Stimulated activated CD4-positive, alpha-beta T cell treated with anti-CD3 and anti-CD28 coated beads, Interleukin-15, amount 100 ng/mL, for 1 hour (primary cell): ENCODE data around the gene CCL17.
"Not testable (repeated sequence)": the region's sequence is repeated elsewhere in the genome, so short reads cannot be mapped to it uniquely, and the experiment has no call there.

Source experiments
- DNase-seq, 2 donors: peaks; one replicate each; pipeline ENCODE4 v3.0.0-alpha.2; 2020; ENCODE audit warnings: low read depth in 1 of 2, low spot score in 1 of 2

The CCL17 gene

DNA sequence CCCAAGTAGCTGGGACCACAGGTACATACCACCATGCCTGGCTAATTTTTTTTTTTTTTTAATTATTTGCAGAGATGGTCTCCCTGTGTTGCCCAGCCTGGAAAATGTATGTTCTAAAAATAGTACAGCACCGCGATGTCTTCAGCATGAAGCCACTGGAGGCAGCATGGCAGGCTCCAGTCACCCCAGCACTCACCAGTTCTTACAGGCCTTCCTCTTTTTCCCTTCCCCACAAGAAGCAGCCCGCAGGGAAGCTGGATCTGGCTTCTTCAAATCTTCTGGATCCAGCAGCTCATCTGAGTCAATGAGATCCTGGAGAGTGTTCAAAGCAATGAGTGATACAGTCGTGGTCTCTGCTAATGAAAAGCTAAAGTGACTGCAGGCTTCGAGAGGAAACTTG is 26.4 kb downstream of the CCL17 start:
- DNase-seq: no peak

DNA sequence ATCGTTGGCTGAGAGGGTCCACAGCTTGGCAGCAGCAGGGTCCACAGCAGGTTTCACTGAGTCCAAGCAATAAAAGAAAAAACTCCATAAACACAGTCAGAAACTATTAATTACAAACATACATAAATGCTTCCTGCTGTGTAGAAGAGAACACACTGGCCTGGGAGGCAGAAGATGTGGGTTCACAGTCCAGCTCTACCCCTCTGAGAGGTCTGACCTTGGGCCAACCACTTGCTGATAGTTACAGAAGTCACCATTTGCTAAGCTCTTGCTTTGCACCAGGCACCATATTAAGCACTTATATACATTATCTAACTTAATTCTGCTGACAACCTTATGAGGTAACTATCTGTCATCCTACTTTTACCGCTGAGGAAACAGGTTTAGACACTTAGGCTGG is 27.9 kb downstream of the CCL17 start:
- DNase-seq: no peak

- DNase-seq: no peak
Measured at GRCh38 chr16:57432989-57433388, 28.4 kb downstream of the CCL17 start.

- DNase-seq: no peak
Measured at GRCh38 chr16:57434003-57434402, 29.4 kb downstream of the CCL17 start.

DNA sequence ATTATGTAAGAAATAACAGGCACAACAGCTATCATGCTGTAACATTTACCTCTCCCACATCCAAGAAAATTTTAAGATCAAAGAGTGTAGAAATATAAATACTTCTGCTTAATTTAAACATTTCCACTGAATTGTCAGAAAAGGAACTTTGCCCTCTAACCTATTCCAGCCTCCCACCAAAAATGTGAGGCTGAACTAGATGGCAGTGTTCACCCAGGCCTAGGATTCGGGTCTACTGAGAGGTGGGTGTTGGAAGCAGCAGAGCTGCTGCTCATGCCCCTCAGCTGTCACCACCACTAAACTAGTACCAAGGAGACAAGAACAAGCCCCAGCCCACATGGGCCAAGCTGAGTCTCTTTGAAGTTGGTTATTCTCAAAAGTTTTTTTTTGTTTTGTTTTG is 31.3 kb downstream of the CCL17 start:
- DNase-seq: no peak

- not testable (repeated sequence) for DNase-seq
Measured at GRCh38 chr16:57439947-57440346, 35.4 kb downstream of the CCL17 start.

DNA sequence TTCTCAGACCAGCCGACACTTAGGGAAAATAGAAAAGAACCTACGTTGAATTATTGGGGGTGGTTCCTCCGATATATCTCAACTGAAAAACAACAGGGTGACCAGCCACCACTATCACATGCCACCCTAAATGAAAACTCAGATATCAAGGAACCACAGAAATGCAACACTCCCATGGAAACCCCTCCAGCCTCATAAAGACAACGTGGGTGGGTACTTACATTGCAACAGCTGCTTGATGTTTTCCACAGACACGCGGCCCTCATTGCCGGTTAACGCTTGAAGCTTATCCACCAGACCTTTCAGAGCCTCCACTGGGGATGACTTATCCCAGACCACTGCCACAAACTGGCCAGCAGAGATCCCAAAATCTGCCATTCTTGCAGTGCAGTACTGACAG is 36.0 kb downstream of the CCL17 start:
- not testable (repeated sequence) for DNase-seq

- DNase-seq: no peak
Measured at GRCh38 chr16:57444711-57445110, 40.1 kb downstream of the CCL17 start.

DNA sequence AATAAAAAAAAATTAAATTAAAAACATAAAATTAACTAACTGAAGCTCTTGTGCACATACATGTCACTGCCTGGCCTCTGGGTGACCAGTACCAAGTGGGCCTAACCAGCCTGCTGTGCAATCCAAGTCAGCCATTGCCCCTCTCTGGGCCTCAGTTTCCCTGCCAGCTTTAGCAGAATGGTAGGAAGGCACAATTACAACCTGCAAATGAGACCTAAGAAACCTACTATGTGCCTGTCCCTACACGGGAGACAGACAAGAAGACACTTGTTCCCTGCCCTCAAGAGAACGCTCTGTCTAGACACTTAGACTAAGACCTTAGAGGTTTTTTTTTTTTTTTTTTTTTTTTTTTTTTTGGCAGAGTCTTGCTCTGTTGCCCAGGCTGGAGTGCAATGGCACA is 40.9 kb downstream of the CCL17 start:
- DNase-seq: no peak

- DNase-seq: peak in 1 of 2 donors; percentile 4
Measured at GRCh38 chr16:57446531-57447185, 42.1 kb downstream of the CCL17 start.

DNA sequence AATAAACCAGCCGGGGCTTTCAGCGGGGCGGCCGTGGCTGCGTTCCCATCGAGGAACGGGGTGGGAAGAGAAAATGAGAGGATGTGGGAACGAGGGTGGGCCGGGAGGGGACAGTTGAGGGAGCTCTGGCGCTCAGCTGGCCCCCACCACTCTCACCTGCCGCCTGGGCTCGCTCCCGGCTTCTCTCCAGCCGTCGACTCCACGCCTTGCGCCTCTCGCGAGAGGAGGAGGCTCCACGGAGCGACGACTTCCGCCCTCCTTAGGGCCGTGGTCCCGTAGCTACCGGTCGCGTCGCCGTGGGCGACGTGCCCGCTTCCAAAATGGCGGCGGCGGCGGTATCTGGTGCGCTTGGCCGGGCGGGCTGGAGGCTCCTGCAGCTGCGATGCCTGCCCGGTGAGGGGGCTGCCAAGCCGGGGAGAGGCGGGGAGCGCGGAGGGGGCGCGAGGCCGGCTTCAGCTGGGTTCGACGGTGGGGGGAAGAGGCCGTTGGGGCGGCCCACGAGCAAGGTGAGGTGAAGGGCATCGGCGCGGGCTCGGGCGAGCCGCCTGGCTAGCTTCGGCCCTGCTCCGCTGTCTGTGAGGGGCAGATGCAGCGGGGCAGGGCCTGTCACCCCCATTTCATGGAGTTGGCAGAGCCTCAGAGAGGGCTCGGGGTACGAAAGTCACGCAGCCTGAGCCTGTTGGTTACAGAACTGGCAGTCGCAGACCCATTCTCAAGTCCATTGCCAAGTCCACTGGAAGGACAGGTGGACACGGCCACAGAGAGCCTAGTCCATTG is 42.8 kb downstream of the CCL17 start, which contains the start of the genes CIAPIN1 and COQ9:
Gene CIAPIN1 (minus strand): TSS at position 200 of the 777 bp plus-strand sequence. CDS start 6,457 bp downstream, outside the sequence.
Gene COQ9 (plus strand): TSS at position 294 of the 777 bp plus-strand sequence. CDS start 27 bp downstream, at position 321.
- DNase-seq: peak; percentile 76 to 88

DNA sequence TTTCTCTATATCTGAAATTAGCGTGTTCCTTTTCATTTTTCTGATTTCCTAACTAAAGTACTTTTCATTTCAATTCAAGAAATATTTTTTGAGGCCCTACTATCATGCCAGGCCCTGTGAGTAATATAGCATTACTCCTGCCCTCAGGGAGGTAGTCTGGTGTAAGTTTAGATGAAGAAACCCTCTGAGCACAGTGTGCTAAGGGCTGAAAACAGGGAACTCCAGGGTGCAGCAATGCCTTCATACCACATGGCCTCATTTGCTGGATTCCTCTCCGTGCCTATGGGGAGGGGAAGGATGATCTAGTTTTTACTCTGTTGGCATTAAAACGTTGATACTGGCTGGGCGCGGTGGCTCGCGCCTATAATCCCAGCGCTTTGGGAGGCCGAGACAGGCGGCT is 47.5 kb downstream of the CCL17 start:
- DNase-seq: no peak

GRCh38 chr16:57462209-57462977 is 57.8 kb downstream of the CCL17 start, which contains the start of gene POLR2C:
TSS of gene POLR2C (plus strand) at chr16:57462679. CDS start at chr16:57462725, 46 bp downstream.
- peak; percentile 87 to 91 for DNase-seq

DNA sequence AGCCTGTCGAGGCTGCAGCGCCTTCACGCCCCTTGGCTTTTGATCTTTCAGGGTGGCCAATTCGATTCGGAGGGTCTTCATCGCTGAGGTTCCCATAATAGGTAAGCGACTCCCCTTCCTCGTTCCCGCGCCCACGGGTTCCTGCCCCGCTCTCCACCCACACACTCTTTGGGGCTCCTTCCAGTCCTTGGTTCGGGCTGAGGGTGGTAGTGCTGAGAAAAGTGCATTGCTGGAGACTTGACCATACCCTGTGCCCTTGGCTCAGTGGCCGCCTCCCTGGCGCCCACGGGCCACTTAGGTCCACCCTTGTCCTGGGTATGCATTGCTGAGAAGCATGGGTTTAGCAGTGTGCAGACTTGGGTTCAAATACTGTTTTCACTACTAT is 58.4 kb downstream of the CCL17 start:
- DNase-seq: no peak

GRCh38 chr16:57464523-57464922 is 60.0 kb downstream of the CCL17 start:
- DNase-seq: no peak
